Neuronal stem cell (in vitro differentiated cells): ENCODE measurements around the gene MACROD2.
A peak's percentile ranks its signal among the peaks of the same experiment; 100 is the strongest.
"Not testable (repeated sequence)": the region's sequence is repeated elsewhere in the genome, so short reads cannot be mapped to it uniquely, and the experiment has no call there.

Source experiments
- DNase-seq: peaks from one replicate; pipeline ENCODE4 v3.0.0-alpha.2; 2013; ENCODE audit warnings: low spot score
- H2AFZ ChIP-seq: one replicate; pipeline ENCODE4 v1.6.1; 2013; ENCODE audit warnings: mild to moderate bottlenecking, low read length, inconsistent platforms
- H2AK5ac ChIP-seq: 2 replicates; pipeline ENCODE4 v1.6.1; 2013; ENCODE audit warnings: low read depth, mild to moderate bottlenecking, inconsistent platforms, low read length, moderate library complexity, mixed read lengths
- H2BK120ac ChIP-seq: 2 replicates; pipeline ENCODE4 v1.6.1; 2013; ENCODE audit warnings: low read depth, mild to moderate bottlenecking, inconsistent platforms, low read length, moderate library complexity, mixed read lengths
- H2BK12ac ChIP-seq: one replicate; pipeline ENCODE4 v1.6.1; 2013; ENCODE audit warnings: low read length, inconsistent platforms
- H2BK15ac ChIP-seq: 2 replicates; pipeline ENCODE4 v1.6.1; 2013; ENCODE audit warnings: mild to moderate bottlenecking, low read length, inconsistent platforms, mixed read lengths
- H2BK5ac ChIP-seq: one replicate; pipeline ENCODE4 v1.6.1; 2013; ENCODE audit warnings: inconsistent platforms, mild to moderate bottlenecking, low read length, moderate library complexity
- H3K14ac ChIP-seq: one replicate; pipeline ENCODE4 v1.6.1; 2013; ENCODE audit warnings: low read length, inconsistent platforms
- H3K18ac ChIP-seq: 2 replicates; pipeline ENCODE4 v1.6.1; 2013; ENCODE audit warnings: low read length, inconsistent platforms
- H3K23ac ChIP-seq: 2 replicates; pipeline ENCODE4 v1.6.1; 2013; ENCODE audit warnings: low read depth, mild to moderate bottlenecking, mixed read lengths, low read length, inconsistent platforms; ENCODE audit not compliant: poor library complexity
- H3K27ac ChIP-seq: replicated peaks from 3 replicates; pipeline ENCODE4 v1.5.1; 2013; ENCODE audit warnings: low read length, inconsistent platforms
- H3K27me3 ChIP-seq, 3 experiments: 2 replicates each; pipeline ENCODE4 v1.6.1; 2013; ENCODE audit warnings: low read length in 3 of 3, mild to moderate bottlenecking in 2 of 3, inconsistent platforms in 1 of 3, low read depth in 1 of 3, mixed read lengths in 1 of 3, moderate library complexity in 1 of 3; ENCODE audit not compliant: control insufficient read depth in 3 of 3, insufficient read depth in 3 of 3
- H3K36me3 ChIP-seq, 2 donors: replicated peaks in 1 of 2; 2 replicates each; pipeline ENCODE4 v1.6.1; 2013; ENCODE audit warnings: low read length in 2 of 2; ENCODE audit not compliant: control insufficient read depth in 2 of 2, insufficient read depth in 2 of 2
- H3K4ac ChIP-seq: 2 replicates; pipeline ENCODE4 v1.6.1; 2013; ENCODE audit warnings: inconsistent platforms, mild to moderate bottlenecking, low read length, moderate library complexity
- H3K4me1 ChIP-seq, 2 donors: 1 replicate in 1 of 2; 2 replicates in 1 of 2; pipeline ENCODE4 v1.6.1; 2013; ENCODE audit warnings: low read length in 2 of 2, low read depth in 1 of 2; ENCODE audit not compliant: control insufficient read depth in 2 of 2, insufficient read depth in 1 of 2
- H3K4me2 ChIP-seq: one replicate; pipeline ENCODE4 v1.6.1; 2013; ENCODE audit warnings: mild to moderate bottlenecking, low read length, inconsistent platforms; ENCODE audit not compliant: insufficient read depth, poor library complexity, severe bottlenecking
- H3K4me3 ChIP-seq, 2 donors: 2 replicates each; pipeline ENCODE4 v1.5.1; 2013; ENCODE audit warnings: low read length in 2 of 2, mild to moderate bottlenecking in 2 of 2, inconsistent platforms in 1 of 2, moderate library complexity in 1 of 2
- H3K79me1 ChIP-seq: one replicate; pipeline ENCODE4 v1.6.1; 2013; ENCODE audit warnings: low read depth, mild to moderate bottlenecking, inconsistent platforms, low read length, moderate library complexity
- H3K9ac ChIP-seq: one replicate; pipeline ENCODE4 v1.6.1; 2013; ENCODE audit warnings: mild to moderate bottlenecking, low read depth, low read length, inconsistent platforms; ENCODE audit not compliant: poor library complexity
- H3K9me3 ChIP-seq, 2 donors: replicated peaks in 1 of 2; 2 replicates each; pipeline versions ENCODE3 to v1.6.1; 2013; ENCODE audit warnings: low read length in 2 of 2, mild to moderate bottlenecking in 2 of 2, inconsistent platforms in 1 of 2, low read depth in 1 of 2, mixed read lengths in 1 of 2, moderate library complexity in 1 of 2; ENCODE audit not compliant: control insufficient read depth in 2 of 2, insufficient read depth in 1 of 2
- H4K8ac ChIP-seq: one replicate; pipeline ENCODE4 v1.6.1; 2013; ENCODE audit warnings: low read depth, mild to moderate bottlenecking, inconsistent platforms, low read length, moderate library complexity
- H4K91ac ChIP-seq: one replicate; pipeline ENCODE4 v1.6.1; 2013; ENCODE audit warnings: low read length, low read depth, mild to moderate bottlenecking, inconsistent platforms; ENCODE audit not compliant: poor library complexity
- WGBS, 2 donors: extraction: QIAGEN DNeasy Blood & Tissue Kit; methylation state at CpG; one replicate each; pipeline ENCODE4 v1.1.7; 2013; ENCODE audit warnings: missing lambda C conversion rate in 2 of 2, mixed read lengths in 1 of 2; ENCODE audit not compliant: insufficient read length in 2 of 2, insufficient replicate concordance in 1 of 2; ENCODE audit errors: extremely low coverage in 2 of 2; 5-methylcytosine and 5-hydroxymethylcytosine counted together

Gene MACROD2

DNA sequence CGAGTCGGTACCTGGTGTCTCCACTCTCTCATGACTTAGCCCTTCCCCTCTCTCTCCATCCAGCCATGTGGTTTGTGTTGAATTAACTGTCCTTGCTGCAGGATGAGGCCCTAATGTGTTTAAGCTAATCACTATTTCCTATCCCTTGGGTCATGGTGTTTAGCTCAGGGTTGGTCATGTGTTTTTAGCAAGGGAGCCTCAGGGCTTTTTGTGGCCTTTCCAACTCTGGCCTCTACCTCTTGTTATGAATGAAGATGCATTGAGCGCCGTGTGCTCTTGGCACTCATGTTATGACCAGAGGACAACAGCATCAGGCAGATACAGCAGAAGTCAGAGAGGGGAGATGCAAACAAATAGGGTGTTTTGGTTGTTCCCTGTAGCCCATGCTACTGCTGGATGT is 1016.3 kb downstream of the MACROD2 start:
- Histone ChIP-seq H3K23ac (no peak overlapping the region), H2AK5ac (no peak overlapping the region), H2AFZ (no peak overlapping the region), H3K4ac (no peak overlapping the region), H3K27me3 (no peaks in the 10 kb centered on the region), H2BK120ac (no peak overlapping the region), H2BK15ac (no peak overlapping the region), H3K9me3 (peaks cover 0 to 4% of the 10 kb centered on the region in 2 donors), H3K4me1 (peaks cover 9 to 27% of the 10 kb centered on the region in 2 donors), H2BK12ac (no peak overlapping the region), H3K9ac (no peak overlapping the region), H3K36me3 (no peaks in the 10 kb centered on the region), H3K27ac (no peak overlapping the region), H3K4me2 (no peak overlapping the region), H2BK5ac (no peak overlapping the region), H3K18ac (no peak overlapping the region), H3K14ac (no peak overlapping the region), H4K8ac (no peak overlapping the region), H3K4me3 (no peak overlapping the region), H3K79me1 (no peaks in the 10 kb centered on the region), H4K91ac (no peak overlapping the region)
- no peak for DNase-seq
- no CpG with 5 or more reads among the region's 4 CpGs for WGBS, 2 donors

DNA sequence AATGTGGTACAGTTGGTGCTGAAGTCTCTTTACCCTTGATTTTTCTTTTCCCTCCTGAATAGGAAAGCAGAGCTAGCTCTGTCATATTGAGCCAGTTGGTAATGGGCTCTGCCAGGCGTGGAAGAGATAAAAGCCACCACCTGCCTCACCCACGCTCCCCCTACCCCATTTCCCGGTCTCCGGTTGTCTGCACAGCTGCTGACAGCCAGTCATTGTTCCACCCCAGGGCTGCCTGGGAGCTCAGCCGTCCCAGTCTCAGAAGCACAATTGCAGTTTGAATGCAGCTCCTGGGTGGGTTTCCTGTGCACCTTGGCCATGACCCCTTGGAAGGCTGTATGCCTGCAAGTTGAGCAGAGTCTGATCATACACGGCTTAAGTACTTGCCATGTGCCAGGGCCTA is 1017.2 kb downstream of the MACROD2 start:
- no peak overlapping the region for H3K4me2 ChIP-seq
- no peak overlapping the region for H4K91ac ChIP-seq
- no peaks in the 10 kb centered on the region for H3K27me3 ChIP-seq
- H3K4ac ChIP-seq, result no peak overlapping the region
- H2BK5ac ChIP-seq, result no peak overlapping the region
- H3K27ac ChIP-seq, result no peak overlapping the region
- H3K4me3 ChIP-seq, result no peak overlapping the region
- no peak overlapping the region for H3K23ac ChIP-seq
- no peak overlapping the region for H2BK15ac ChIP-seq
- no peak overlapping the region for H4K8ac ChIP-seq
- H3K79me1 ChIP-seq, result no peaks in the 10 kb centered on the region
- H3K36me3 ChIP-seq, result no peaks in the 10 kb centered on the region
- H2BK120ac ChIP-seq, result no peak overlapping the region
- no peak overlapping the region for H2AK5ac ChIP-seq
- H2BK12ac ChIP-seq, result no peak overlapping the region
- H3K18ac ChIP-seq, result no peak overlapping the region
- H3K9ac ChIP-seq, result no peak overlapping the region
- H3K9me3 ChIP-seq, result peaks cover 0 to 5% of the 10 kb centered on the region in 2 donors
- no CpG with 5 or more reads among the region's 6 CpGs for WGBS, 2 donors
- peaks cover 9 to 27% of the 10 kb centered on the region in 2 donors for H3K4me1 ChIP-seq
- DNase-seq, result peak; percentile 21
- no peak overlapping the region for H3K14ac ChIP-seq
- H2AFZ ChIP-seq, result no peak overlapping the region

DNA sequence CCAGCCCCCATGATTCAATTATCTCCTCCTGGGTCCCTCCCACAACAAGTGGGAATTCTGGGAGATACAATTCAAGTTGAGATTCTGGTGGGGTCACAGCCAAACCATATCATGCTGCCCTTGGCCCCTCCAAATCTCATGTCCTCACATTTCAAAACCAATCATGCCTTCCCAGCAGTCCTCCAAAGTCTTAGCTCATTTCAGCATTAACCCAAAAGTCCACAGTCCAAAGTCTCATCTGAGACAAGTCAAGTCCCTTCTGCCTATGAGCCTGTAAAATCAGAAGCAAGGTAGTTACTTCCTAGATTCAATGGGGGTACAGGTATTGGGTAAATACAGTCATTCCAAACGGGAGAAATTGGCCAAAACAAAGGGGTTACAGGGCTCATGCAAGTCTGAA is 1021.6 kb downstream of the MACROD2 start:
- not testable (repeated sequence) for H2AK5ac ChIP-seq, H2AFZ ChIP-seq, H3K14ac ChIP-seq, H3K27me3 ChIP-seq, H3K9ac ChIP-seq, H3K4me2 ChIP-seq, H2BK12ac ChIP-seq, H2BK15ac ChIP-seq, H2BK120ac ChIP-seq, H3K4ac ChIP-seq, H3K27ac ChIP-seq, H3K79me1 ChIP-seq, H4K91ac ChIP-seq, H3K18ac ChIP-seq, H3K4me3 ChIP-seq, H4K8ac ChIP-seq, H2BK5ac ChIP-seq, H3K23ac ChIP-seq, H3K36me3 ChIP-seq, H3K9me3 ChIP-seq, DNase-seq
- H3K4me1 ChIP-seq, result peaks cover 7 to 16% of the 10 kb centered on the region in 2 donors
- no CpG with 5 or more reads among the region's 1 CpG for WGBS, 2 donors

DNA sequence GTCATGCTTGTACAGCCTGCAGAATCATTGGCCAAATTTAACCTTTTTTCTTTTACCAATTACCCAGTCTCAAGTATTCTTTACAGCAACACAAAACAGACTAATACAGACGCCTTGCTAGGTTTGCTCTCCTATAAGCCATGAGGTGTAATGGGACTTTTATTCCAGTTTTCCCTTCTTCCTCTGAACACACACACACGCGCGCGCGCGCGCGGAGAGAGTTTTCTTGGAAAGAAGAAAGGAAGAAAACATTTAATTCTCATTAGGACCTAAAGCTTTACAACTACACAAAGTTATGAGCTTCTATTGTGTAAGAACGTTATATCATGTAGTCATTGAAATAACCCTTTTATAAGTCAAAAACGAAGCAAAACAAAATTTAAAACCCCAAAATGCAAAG is 1023.6 kb downstream of the MACROD2 start:
- Histone ChIP-seq H3K23ac (no peak overlapping the region), H3K9ac (no peak overlapping the region), H2BK5ac (no peak overlapping the region), H2AK5ac (no peak overlapping the region), H2AFZ (no peak overlapping the region), H3K27me3 (no peaks in the 10 kb centered on the region), H3K36me3 (no peaks in the 10 kb centered on the region), H3K9me3 (peaks cover 0 to 9% of the 10 kb centered on the region in 2 donors), H4K8ac (no peak overlapping the region), H3K4me3 (no peak overlapping the region), H3K4ac (no peak overlapping the region), H3K18ac (no peak overlapping the region), H2BK120ac (no peak overlapping the region), H3K79me1 (no peaks in the 10 kb centered on the region), H3K27ac (no peak overlapping the region), H3K14ac (no peak overlapping the region), H3K4me2 (no peak overlapping the region), H2BK12ac (no peak overlapping the region), H2BK15ac (no peak overlapping the region), H4K91ac (no peak overlapping the region), H3K4me1 (no peaks in the 10 kb centered on the region)
- no CpG with 5 or more reads among the region's 11 CpGs for WGBS, 2 donors
- no peak for DNase-seq
